K562 (cell line): ENCODE results near the gene DDAH1. TPM values are rescaled to one million over a fixed set of nuclear protein-coding genes. Genes with fewer than 3 reads are reported as not detected.

ENCODE experiments used
- GATAD2B ChIP-seq: fragments of 450-650 bp; IDR thresholded peaks from 2 replicates; pipeline ENCODE4 v1.6.1; 2017; ENCODE audit warnings: mild to moderate bottlenecking, borderline replicate concordance
- HCFC1 ChIP-seq: IDR thresholded peaks from 2 replicates; pipeline ENCODE4 v1.6.1; 2012; ENCODE audit warnings: low read depth, low read length, improper control_type of control experiment
- HNRNPH1 ChIP-seq: fragments of 200-400 bp; formaldehyde crosslinking; optimal IDR thresholded peaks from 2 replicates; pipeline ENCODE3; 2017; ENCODE audit warnings: low read depth, mild to moderate bottlenecking, low read length, moderate library complexity
- HSF4 ChIP-seq: fragments of 250-450 bp; sonication (Bioruptor Pico); IDR thresholded peaks from 2 replicates; pipeline ENCODE4 v2.1.2; 2022; ENCODE audit warnings: mild to moderate bottlenecking, moderate library complexity, borderline replicate concordance
- KLF10 ChIP-seq: fragments of 250-450 bp; sonication (Bioruptor Pico); IDR thresholded peaks from 2 replicates; pipeline ENCODE4 v1.6.1; 2021; ENCODE audit warnings: matching md5 sums
- MYBL2 ChIP-seq, 2 experiments: fragments of 450-650 bp in 1 of 2; sonication (generic) in 1 of 2; formaldehyde crosslinking in 1 of 2; IDR thresholded peaks; 2 replicates each; pipeline versions ENCODE4 v1.6.1 to v1.8.1; 2017 to 2022; ENCODE audit warnings: borderline replicate concordance in 1 of 2, inconsistent platforms in 1 of 2, low read depth in 1 of 2, mild to moderate bottlenecking in 1 of 2, missing genetic modification reagents in 1 of 2, moderate library complexity in 1 of 2
- NFRKB ChIP-seq: fragments of 450-650 bp; IDR thresholded peaks from 2 replicates; pipeline ENCODE4 v1.6.1; 2016; ENCODE audit warnings: low read depth
- POLR2H ChIP-seq: IDR thresholded peaks from 2 replicates; pipeline ENCODE4 v1.6.1; 2016; ENCODE audit warnings: missing genetic modification characterization, low read depth, mild to moderate bottlenecking, control low read depth, missing compliant biosample characterization, moderate library complexity
- PPARD ChIP-seq: fragments of 250-450 bp; sonication (Bioruptor Pico); IDR thresholded peaks from 2 replicates; pipeline ENCODE4 v1.8.0; 2022; ENCODE audit warnings: inconsistent platforms, mild to moderate bottlenecking, moderate library complexity
- SETDB1 ChIP-seq: IDR thresholded peaks from one replicate; pipeline ENCODE4 v1.6.1; 2012; ENCODE audit warnings: low read length, control low read depth, inconsistent platforms
- SREBF1 ChIP-seq: fragments of 150-350 bp; IDR thresholded peaks from 2 replicates; pipeline ENCODE4 v1.6.1; 2014; ENCODE audit warnings: antibody characterized with exemption, low read depth, low read length, borderline replicate concordance
- TARDBP ChIP-seq: fragments of 450-650 bp; IDR thresholded peaks from 2 replicates; pipeline ENCODE4 v1.6.1; 2016
- ZBTB8A ChIP-seq: fragments of 450-650 bp; IDR thresholded peaks from 2 replicates; pipeline ENCODE4 v1.6.1; 2018; ENCODE audit warnings: mild to moderate bottlenecking, moderate library complexity; ENCODE audit not compliant: partially characterized antibody
- ZNF175 ChIP-seq: fragments of 200-800 bp; sonication (Bioruptor generic); IDR thresholded peaks from 2 replicates; pipeline ENCODE4 v1.6.1; 2016; ENCODE audit warnings: low read depth, mild to moderate bottlenecking, missing genetic modification characterization, missing compliant biosample characterization
- ZNF274 ChIP-seq: IDR thresholded peaks from 2 replicates; pipeline ENCODE4 v1.6.1; 2011; ENCODE audit warnings: low read depth, mild to moderate bottlenecking, low read length, moderate library complexity, borderline replicate concordance
- ZNF324 ChIP-seq: fragments of 250-450 bp; sonication (Bioruptor Pico); IDR thresholded peaks from 2 replicates; pipeline ENCODE4 v1.4.0; 2020; ENCODE audit warnings: mild to moderate bottlenecking
- ZNF76 ChIP-seq: fragments of 250-450 bp; sonication (Bioruptor Pico); IDR thresholded peaks from 2 replicates; pipeline ENCODE4 v1.4.0; 2020; ENCODE audit warnings: mild to moderate bottlenecking, moderate library complexity, borderline replicate concordance
- ZNF778 ChIP-seq: fragments of 450-650 bp; formaldehyde crosslinking; IDR thresholded peaks from 2 replicates; pipeline ENCODE4 v1.4.0; 2020; ENCODE audit warnings: mild to moderate bottlenecking, moderate library complexity
- polyA plus RNA-seq, 8 experiments: library from polyadenylated mRNA; depleted of rRNA in 4 of 8; stranded (reverse) in 5 of 8; unstranded in 3 of 8; fragments of >200 nt; fragmentation: Nextera tagmentation in 2 of 8; fragmentation: Illumina TruSeq in 1 of 8; extraction: Ambion mirVana in 2 of 8; extraction: Trizol in 1 of 8; gene quantifications; 2 replicates each; pipeline versions ENCODE4 v1.2.1 to v1.2.3, GENCODE V29; 2011 to 2014; ENCODE audit warnings: inconsistent platforms in 1 of 8, missing spikeins in 1 of 8
- total RNA-seq, 7 experiments: library from RNA; depleted of rRNA in 6 of 7; stranded (reverse); fragments of >200 nt in 6 of 7; fragmentation: Illumina TruSeq in 2 of 7; extraction: Trizol in 2 of 7; gene quantifications; 2 replicates each; pipeline versions ENCODE4 v1.2.1 to v1.2.3, GENCODE V29; 2011 to 2021; ENCODE audit warnings: low replicate concordance in 1 of 7
- TF ChIP-seq, protein P1 (sequence below): fragments of 450-650 bp; IDR thresholded peaks from 2 replicates; pipeline ENCODE4 v1.6.1; 2016; ENCODE audit warnings: antibody characterized with exemption
- TF ChIP-seq, protein P2 (sequence below): fragments of 250-450 bp; sonication (Bioruptor Pico); IDR thresholded peaks from 2 replicates; pipeline ENCODE4 v1.9.0; 2021; ENCODE audit warnings: mild to moderate bottlenecking
- TF ChIP-seq, protein P3 (sequence below): sonication (generic); formaldehyde crosslinking; IDR thresholded peaks from 2 replicates; pipeline ENCODE4 v1.8.0; 2022; ENCODE audit warnings: mild to moderate bottlenecking, missing genetic modification reagents

Gene DDAH1
- total and polyA plus RNA-seq, 9 of the 15 experiments (the other 6 are each of a cell fraction or from before 2014, with no cell fraction given): 0.04 to 0.24 (median 0.10) TPM

DNA sequence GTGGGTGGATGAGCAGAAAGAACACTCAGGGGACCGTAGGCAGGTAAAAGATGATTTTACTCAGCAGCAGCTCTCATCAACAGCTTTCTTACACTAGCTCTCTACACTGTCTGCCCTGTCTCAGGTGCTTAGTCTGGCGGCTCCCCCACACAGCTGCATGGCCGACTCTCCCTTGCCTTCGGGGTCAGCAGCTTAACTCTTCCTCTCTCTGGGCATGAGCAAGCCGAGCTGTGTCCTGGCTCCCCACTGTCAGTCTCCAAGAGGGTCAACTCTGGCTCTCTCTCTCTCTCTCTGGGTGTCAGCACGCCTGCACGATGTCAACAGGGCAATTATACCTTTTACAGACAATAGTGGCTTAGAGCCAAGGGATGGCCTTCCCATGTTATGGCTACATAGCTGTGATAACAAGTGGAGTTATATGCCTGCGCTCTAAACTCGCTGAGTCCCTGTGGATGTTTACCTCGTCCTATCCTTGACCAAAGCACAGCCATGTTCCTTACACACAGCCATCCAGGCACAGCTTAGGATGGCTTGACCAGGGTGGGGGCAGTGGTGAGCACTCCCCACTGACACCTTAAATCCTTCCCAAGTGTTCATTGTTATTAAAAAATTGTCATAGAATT lies 185.4 kb downstream of the DDAH1 start (continued):
- no peak for TF ChIP-seq GATAD2B
- peak; percentile 70; the same call in 1 of the 2 replicates for TF ChIP-seq HSF4 (CRISPR knock-in tag)
- TF ChIP-seq POLR2H: no peak
- TF ChIP-seq HNRNPH1: no peak
- TF ChIP-seq SETDB1: no peak
- TF ChIP-seq ZNF324 (CRISPR knock-in tag): no peak
- no peak for TF ChIP-seq SREBF1
- TF ChIP-seq NFRKB: no peak
- no peak for TF ChIP-seq ZNF274
- TF ChIP-seq, protein P1, sequence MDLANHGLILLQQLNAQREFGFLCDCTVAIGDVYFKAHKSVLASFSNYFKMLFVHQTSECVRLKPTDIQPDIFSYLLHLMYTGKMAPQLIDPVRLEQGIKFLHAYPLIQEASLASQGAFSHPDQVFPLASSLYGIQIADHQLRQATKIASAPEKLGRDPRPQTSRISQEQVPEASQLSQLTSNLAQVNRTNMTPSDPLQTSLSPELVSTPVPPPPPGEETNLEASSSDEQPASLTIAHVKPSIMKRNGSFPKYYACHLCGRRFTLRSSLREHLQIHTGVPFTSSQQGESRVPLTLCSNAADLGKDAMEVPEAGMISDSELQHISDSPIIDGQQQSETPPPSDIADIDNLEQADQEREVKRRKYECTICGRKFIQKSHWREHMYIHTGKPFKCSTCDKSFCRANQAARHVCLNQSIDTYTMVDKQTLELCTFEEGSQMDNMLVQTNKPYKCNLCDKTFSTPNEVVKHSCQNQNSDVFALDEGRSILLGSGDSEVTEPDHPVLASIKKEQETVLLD: no peak
- no peak for TF ChIP-seq KLF10 (CRISPR knock-in tag)
- peak; percentile 96 for TF ChIP-seq ZNF175
- TF ChIP-seq, protein P2, sequence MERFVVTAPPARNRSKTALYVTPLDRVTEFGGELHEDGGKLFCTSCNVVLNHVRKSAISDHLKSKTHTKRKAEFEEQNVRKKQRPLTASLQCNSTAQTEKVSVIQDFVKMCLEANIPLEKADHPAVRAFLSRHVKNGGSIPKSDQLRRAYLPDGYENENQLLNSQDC: no peak
- TF ChIP-seq ZNF778 (CRISPR knock-in tag): no peak
- no peak for TF ChIP-seq PPARD
- TF ChIP-seq HCFC1: no peak
- TF ChIP-seq MYBL2 (IDR thresholded peaks at IDR 0.05; ENCODE audit: low read depth): no peak
- TF ChIP-seq MYBL2 (CRISPR knock-in tag; IDR thresholded peaks at IDR 0.05; ENCODE audit: borderline replicate concordance): no peak
- TF ChIP-seq ZNF76 (CRISPR knock-in tag): peak; percentile 87
- TF ChIP-seq TARDBP: 0 out of 2 replicates have a peak, but pooled peaks have one; percentile 27
- no peak for TF ChIP-seq ZBTB8A
- TF ChIP-seq, protein P3, sequence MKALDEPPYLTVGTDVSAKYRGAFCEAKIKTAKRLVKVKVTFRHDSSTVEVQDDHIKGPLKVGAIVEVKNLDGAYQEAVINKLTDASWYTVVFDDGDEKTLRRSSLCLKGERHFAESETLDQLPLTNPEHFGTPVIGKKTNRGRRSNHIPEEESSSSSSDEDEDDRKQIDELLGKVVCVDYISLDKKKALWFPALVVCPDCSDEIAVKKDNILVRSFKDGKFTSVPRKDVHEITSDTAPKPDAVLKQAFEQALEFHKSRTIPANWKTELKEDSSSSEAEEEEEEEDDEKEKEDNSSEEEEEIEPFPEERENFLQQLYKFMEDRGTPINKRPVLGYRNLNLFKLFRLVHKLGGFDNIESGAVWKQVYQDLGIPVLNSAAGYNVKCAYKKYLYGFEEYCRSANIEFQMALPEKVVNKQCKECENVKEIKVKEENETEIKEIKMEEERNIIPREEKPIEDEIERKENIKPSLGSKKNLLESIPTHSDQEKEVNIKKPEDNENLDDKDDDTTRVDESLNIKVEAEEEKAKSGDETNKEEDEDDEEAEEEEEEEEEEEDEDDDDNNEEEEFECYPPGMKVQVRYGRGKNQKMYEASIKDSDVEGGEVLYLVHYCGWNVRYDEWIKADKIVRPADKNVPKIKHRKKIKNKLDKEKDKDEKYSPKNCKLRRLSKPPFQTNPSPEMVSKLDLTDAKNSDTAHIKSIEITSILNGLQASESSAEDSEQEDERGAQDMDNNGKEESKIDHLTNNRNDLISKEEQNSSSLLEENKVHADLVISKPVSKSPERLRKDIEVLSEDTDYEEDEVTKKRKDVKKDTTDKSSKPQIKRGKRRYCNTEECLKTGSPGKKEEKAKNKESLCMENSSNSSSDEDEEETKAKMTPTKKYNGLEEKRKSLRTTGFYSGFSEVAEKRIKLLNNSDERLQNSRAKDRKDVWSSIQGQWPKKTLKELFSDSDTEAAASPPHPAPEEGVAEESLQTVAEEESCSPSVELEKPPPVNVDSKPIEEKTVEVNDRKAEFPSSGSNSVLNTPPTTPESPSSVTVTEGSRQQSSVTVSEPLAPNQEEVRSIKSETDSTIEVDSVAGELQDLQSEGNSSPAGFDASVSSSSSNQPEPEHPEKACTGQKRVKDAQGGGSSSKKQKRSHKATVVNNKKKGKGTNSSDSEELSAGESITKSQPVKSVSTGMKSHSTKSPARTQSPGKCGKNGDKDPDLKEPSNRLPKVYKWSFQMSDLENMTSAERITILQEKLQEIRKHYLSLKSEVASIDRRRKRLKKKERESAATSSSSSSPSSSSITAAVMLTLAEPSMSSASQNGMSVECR (CRISPR knock-in tag): no peak
